Heart right ventricle (tissue), 16 donors: ENCODE results near the gene RPAP2. TPM values are rescaled to one million over a fixed set of nuclear protein-coding genes. Genes with fewer than 3 reads are reported as not detected.

Source experiments
- ATAC-seq, 8 donors: fragments of 200-7000 bp; cut with Tn5 transposase; one replicate each; pipeline ENCODE4 v1.9.1; 2020; ENCODE audit warnings: mild to moderate bottlenecking in 8 of 8, moderate library complexity in 8 of 8, moderate number of reproducible peaks in 1 of 8
- DNase-seq, 2 donors: peaks; one replicate each; pipeline ENCODE4 v3.0.0-alpha.2; 2020
- H3K27ac ChIP-seq, 10 donors: fragments of 200-600 bp; sonication (generic) in 2 of 10; one replicate each; pipeline versions ENCODE4 v1.5.0 to v1.8.0; 2020 to 2022; ENCODE audit warnings: mild to moderate bottlenecking in 3 of 10
- H3K27me3 ChIP-seq, 7 donors: fragments of 200-600 bp; one replicate each; pipeline ENCODE4 v1.8.0; 2021 to 2022; ENCODE audit warnings: mild to moderate bottlenecking in 2 of 7
- H3K36me3 ChIP-seq, 9 donors: fragments of 200-600 bp; sonication (generic) in 1 of 9; one replicate each; pipeline versions ENCODE4 v1.5.0 to v1.8.0; 2020 to 2022; ENCODE audit warnings: mild to moderate bottlenecking in 2 of 9
- H3K4me1 ChIP-seq, 9 donors: fragments of 200-600 bp; sonication (generic) in 1 of 9; one replicate each; pipeline versions ENCODE4 v1.5.0 to v1.8.0; 2020 to 2022; ENCODE audit warnings: mild to moderate bottlenecking in 4 of 9
- H3K4me3 ChIP-seq, 10 donors: fragments of 200-600 bp; sonication (generic) in 2 of 10; one replicate each; pipeline versions ENCODE4 v1.5.0 to v1.8.0; 2020 to 2022; ENCODE audit warnings: mild to moderate bottlenecking in 7 of 10, moderate library complexity in 2 of 10
- H3K9me3 ChIP-seq, 11 donors: fragments of 200-600 bp in 10 of 11; sonication (generic) in 2 of 11; one replicate each; pipeline versions ENCODE4 v1.5.0 to v1.8.0; 2013 to 2022; ENCODE audit warnings: mild to moderate bottlenecking in 2 of 11, control low read depth in 1 of 11, moderate library complexity in 1 of 11
- WGBS, 2 donors: extraction: QIAGEN DNeasy Blood & Tissue Kit; methylation state at CpG; one replicate each; pipeline ENCODE4 v1.1.7; 2013; ENCODE audit warnings: inconsistent platforms in 1 of 2; 5-methylcytosine and 5-hydroxymethylcytosine counted together
- intact Hi-C, 10 donors: fragments of 100-400 bp; cut with DNase I; formaldehyde crosslinking; loops; one replicate each; pipeline versions ENCODE4 v1.11.1 to v1.14.2; 2022
- polyA plus RNA-seq, 2 donors: library from polyadenylated mRNA; stranded (reverse); fragments of 200-250 nt; gene quantifications; one replicate each; pipeline ENCODE4 v1.2.3, GENCODE V29; 2013
- total RNA-seq, 10 donors: library from RNA; stranded (reverse); fragmentation: NEBNext Ultra II Directional in 3 of 10; extraction: Animal tissue kit (Norgen Biotek cat#: 25700) in 3 of 10; gene quantifications; one replicate each; pipeline versions ENCODE4 v1.2.1 to v1.2.4, GENCODE V29; 2021 to 2023
- TF ChIP-seq, protein P1 (sequence below), 9 donors: fragments of 200-600 bp; sonication (generic) in 2 of 9; IDR thresholded peaks; one replicate each; pipeline versions ENCODE4 v1.5.0 to v1.8.0; 2021 to 2022; ENCODE audit warnings: antibody characterized with exemption in 9 of 9, mild to moderate bottlenecking in 5 of 9, moderate library complexity in 1 of 9
- donor health status: Arrhythmogenic right ventricular cardiomyopathy.
- donor health status: ischemic (EF 13 %, LVEDD 7.1; RV severe dilation, severe dysfunction).
- donor health status: healthy with polysubstance abuse.
- donor health status: DM: no; HTN: yes; CAD: no.
- donor health status: DM: no; HTN: no; CAD: no.
- donor health status: ischemic (EF 25% LVEDD 6.9; RV normal size, moderate dysfunction).
- donor health status: ischemic (EF 25% LVEDD 5.7; RV mildly dilated, moderate dysfunction).
- donor health status: healthy.
- donor health status: DM: yes; HTN: yes; CAD: no.
- donor health status: Ischemic cardiomyopathy.
- donor health status: ischemic (EF 35%, LVEDD 5.7; RV mildly dilated, moderate dysfunction).
- donor health status: nonischemic (EF 11% LVEDD 7.7; RV severe dilation, severe dysfunction).
- donor health status: DM: yes; HTN: yes; CAD: no.
- donor health status: PGD.
- donor health status: ischemic (EF 29% LVEDD 5.4; RV normal size, mild dysfunction).
- donor health status: nonischemic (EF 23%, LVEDD 6.1; RV moderate dilation, normal function).

Gene RPAP2
- total and polyA plus RNA-seq, 12 donors = 7.0 to 27.5 (median 23.8) TPM

GRCh38 chr1:92442351-92442750, 143.5 kb downstream of the RPAP2 start:
- TF ChIP-seq, protein P1, sequence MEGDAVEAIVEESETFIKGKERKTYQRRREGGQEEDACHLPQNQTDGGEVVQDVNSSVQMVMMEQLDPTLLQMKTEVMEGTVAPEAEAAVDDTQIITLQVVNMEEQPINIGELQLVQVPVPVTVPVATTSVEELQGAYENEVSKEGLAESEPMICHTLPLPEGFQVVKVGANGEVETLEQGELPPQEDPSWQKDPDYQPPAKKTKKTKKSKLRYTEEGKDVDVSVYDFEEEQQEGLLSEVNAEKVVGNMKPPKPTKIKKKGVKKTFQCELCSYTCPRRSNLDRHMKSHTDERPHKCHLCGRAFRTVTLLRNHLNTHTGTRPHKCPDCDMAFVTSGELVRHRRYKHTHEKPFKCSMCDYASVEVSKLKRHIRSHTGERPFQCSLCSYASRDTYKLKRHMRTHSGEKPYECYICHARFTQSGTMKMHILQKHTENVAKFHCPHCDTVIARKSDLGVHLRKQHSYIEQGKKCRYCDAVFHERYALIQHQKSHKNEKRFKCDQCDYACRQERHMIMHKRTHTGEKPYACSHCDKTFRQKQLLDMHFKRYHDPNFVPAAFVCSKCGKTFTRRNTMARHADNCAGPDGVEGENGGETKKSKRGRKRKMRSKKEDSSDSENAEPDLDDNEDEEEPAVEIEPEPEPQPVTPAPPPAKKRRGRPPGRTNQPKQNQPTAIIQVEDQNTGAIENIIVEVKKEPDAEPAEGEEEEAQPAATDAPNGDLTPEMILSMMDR (IDR thresholded peaks at IDR 0.05) = no peak
- no peaks in the 10 kb centered on the region for H3K9me3 ChIP-seq
- ATAC-seq = no peak
- intact Hi-C loops = no loop called here
- no peak overlapping the region for H3K27ac ChIP-seq
- H3K4me3 ChIP-seq = no peak overlapping the region
- H3K36me3 ChIP-seq = no peaks in the 10 kb centered on the region
- 94 to 95% methylated on average over 5 of the region's 5 CpGs for WGBS, 2 donors
- no peak for DNase-seq
- H3K27me3 ChIP-seq = no peaks in the 10 kb centered on the region
- H3K4me1 ChIP-seq = peaks cover 0 to 5% (median 0%) of the 10 kb centered on the region in 9 donors

DNA sequence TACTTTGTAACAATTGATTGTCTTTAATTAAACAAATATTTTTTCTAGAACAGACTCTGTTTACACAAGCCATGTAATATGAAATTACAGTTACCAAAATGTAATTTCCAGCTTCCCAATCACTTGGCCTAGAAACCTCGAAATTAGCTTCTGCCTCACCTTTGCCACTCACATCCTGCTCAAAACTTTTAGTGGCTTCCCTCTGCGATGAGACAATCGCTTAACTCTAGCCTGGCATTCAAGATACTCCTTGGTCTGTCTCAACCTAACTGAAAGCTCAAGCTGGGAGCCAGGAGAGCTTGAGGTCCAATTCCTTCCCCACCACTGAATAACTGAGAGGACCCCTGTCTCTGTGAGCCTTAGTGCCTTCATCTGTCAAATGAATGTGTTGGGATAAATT, 145.0 kb downstream of the RPAP2 start:
- TF ChIP-seq, protein P1 (IDR thresholded peaks at IDR 0.05) = no peak
- Histone ChIP-seq H3K27ac (no peak overlapping the region), H3K27me3 (no peaks in the 10 kb centered on the region), H3K4me1 (peaks cover 0 to 5% (median 0%) of the 10 kb centered on the region in 9 donors), H3K4me3 (no peak overlapping the region), H3K9me3 (no peaks in the 10 kb centered on the region), H3K36me3 (no peaks in the 10 kb centered on the region)
- intact Hi-C loops = no loop called here
- WGBS, 2 donors = 69 to 73% methylated on average over 3 of the region's 3 CpGs
- no peak for DNase-seq
- no peak for ATAC-seq

- no peak overlapping the region for H3K4me3 ChIP-seq
- no peaks in the 10 kb centered on the region for H3K27me3 ChIP-seq
- DNase-seq (no peak), ATAC-seq (no peak)
- intact Hi-C loops = no loop called here
- H3K36me3 ChIP-seq = no peaks in the 10 kb centered on the region
- peaks cover 0 to 5% (median 0%) of the 10 kb centered on the region in 9 donors for H3K4me1 ChIP-seq
- H3K9me3 ChIP-seq = no peaks in the 10 kb centered on the region
- no peak overlapping the region for H3K27ac ChIP-seq
- TF ChIP-seq, protein P1 (IDR thresholded peaks at IDR 0.05) = no peak
- 55 to 65% methylated on average over 1 of the region's 1 CpG for WGBS, 2 donors
Measured at GRCh38 chr1:92444351-92444750, 145.5 kb downstream of the RPAP2 start.

- TF ChIP-seq, protein P1 (IDR thresholded peaks at IDR 0.05) = no peak
- intact Hi-C loops = no loop called here
- peaks cover 0 to 5% (median 0%) of the 10 kb centered on the region in 9 donors for H3K4me1 ChIP-seq
- ATAC-seq (no peak), DNase-seq (no peak)
- WGBS, 2 donors = 91 to 94% methylated on average over 2 of the region's 2 CpGs
- no peaks in the 10 kb centered on the region for H3K9me3 ChIP-seq
- H3K4me3 ChIP-seq = no peak overlapping the region
- no peak overlapping the region for H3K27ac ChIP-seq
- H3K36me3 ChIP-seq = no peaks in the 10 kb centered on the region
- H3K27me3 ChIP-seq = no peaks in the 10 kb centered on the region
Measured at GRCh38 chr1:92445865-92446264, 147.0 kb downstream of the RPAP2 start.
